A673 (cell line): ENCODE data around the gene CHAD.
"Not testable (repeated sequence)": the region's sequence is repeated elsewhere in the genome, so short reads cannot be mapped to it uniquely, and the experiment has no call there.

Experiments
- CTCF ChIP-seq: fragments of 300-800, 200-600 bp; sonication (generic); conservative IDR thresholded peaks from 2 replicates; pipeline ENCODE4 v1.5.1; 2017; ENCODE audit warnings: low read depth, mild to moderate bottlenecking, antibody characterized with exemption, low read length, moderate library complexity, mixed read lengths
- EZH2 ChIP-seq: fragments of 200-600 bp; sonication (generic); IDR thresholded peaks from 2 replicates; pipeline ENCODE4 v1.6.1; 2017; ENCODE audit warnings: borderline replicate concordance, low read depth, mild to moderate bottlenecking, mixed read lengths, antibody characterized with exemption, low read length; ENCODE audit not compliant: poor library complexity, severe bottlenecking

- not testable (repeated sequence) for TF ChIP-seq CTCF, EZH2
Observed at GRCh38 chr17:50428126-50428525, 40.6 kb downstream of the CHAD start.
